GM11168 (cell line): ENCODE data around the gene KLHL11.

Experiments used
- in situ Hi-C: fragments of 300-500 bp; cut with MboI; formaldehyde crosslinking; loops from one replicate; pipeline ENCODE4 v1.12.0; 2022; ENCODE audit warnings: low sequenced_read_pairs; ENCODE audit not compliant: unreplicated experiment

Gene KLHL11

DNA sequence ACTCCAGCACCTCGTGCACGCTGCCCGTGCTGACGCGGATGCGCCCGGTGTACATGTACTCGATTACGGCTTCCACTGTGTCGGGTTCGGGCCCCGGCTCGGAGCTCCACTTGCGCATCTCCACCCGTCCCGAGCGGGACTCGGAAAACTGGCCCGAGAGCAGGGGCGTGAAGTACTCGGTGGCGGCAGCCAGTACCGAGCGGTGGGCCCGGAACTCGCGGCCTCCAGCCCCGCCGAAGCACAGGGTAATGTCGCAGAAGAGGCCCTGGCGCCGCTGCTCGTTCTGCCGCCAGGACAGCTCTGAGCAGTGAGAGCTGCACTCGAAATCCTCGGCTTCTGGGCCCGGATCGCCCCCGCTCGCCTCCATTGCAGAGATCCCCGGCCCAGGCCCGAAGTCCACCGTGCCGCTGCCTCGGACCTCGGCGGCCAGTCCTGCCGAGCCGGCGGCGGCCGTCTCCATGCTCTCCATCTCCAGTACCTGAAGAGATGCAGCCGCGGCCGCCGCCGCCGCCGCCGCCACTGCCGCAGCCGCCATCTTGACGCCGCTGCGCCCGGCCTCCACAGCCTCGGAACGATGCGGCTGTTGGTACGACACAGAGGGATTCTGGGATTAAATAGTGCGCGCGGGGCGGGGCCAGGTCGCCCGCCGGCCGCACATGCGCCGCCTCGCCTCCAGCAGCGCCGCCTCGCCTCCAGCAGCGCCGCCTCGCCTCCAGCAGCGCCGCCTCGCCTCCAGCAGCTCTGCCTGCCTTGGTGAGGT, at the start of gene KLHL11:
TSS of gene KLHL11 (minus strand) at position 588 of the 760 bp plus-strand sequence. CDS start at position 535, 53 bp downstream.
- in situ Hi-C loops, result no loop called here

- in situ Hi-C loops, result no loop called here
Measured at GRCh38 chr17:41915020-41915419, 49.8 kb upstream of the KLHL11 start.

- in situ Hi-C loops, result no loop called here
Measured at GRCh38 chr17:41914358-41914766, 49.1 kb upstream of the KLHL11 start.

DNA sequence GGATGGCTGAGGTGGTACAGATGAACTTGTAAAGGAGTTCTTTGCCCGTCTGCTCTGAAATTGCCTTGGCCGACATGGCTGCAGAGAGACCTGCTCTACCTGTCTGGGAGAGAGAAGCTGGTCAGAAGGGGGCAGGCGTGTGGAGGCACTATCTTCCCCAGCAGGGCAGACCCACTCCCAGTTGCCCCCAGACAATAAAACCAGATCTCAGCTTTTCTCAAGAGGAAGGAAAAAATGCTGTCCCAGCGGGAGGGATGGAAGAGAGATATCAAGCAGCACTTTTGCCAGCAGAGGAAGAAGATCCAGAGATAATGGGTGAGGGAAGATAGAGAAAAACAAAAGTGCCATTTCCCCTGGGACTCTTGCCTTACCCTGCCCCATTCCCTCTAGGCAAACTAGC, 48.6 kb upstream of the KLHL11 start:
- in situ Hi-C loops, result no loop called here

DNA sequence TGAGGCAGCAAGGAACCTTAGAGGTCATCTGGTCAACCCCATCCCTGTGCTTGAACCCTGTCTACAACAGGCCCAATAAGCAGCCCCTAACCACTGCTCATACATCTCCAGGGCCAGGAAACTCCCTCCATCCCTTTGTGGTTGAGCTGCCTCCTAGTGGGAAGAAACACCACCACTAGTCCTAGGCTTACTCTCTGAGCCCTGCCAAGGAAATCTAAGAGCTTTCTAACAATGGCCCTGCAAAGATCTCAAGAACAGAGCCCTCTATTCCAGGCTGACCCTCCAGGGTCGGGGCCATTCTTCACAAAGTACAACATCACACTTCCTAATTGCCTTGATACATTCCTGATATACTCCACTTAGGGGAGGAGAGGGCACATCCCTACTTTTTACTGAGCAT, 47.7 kb upstream of the KLHL11 start:
- in situ Hi-C loops, result no loop called here

GRCh38 chr17:41910701-41911391, 45.6 kb upstream of the KLHL11 start:
- in situ Hi-C loops, result no loop called here

DNA sequence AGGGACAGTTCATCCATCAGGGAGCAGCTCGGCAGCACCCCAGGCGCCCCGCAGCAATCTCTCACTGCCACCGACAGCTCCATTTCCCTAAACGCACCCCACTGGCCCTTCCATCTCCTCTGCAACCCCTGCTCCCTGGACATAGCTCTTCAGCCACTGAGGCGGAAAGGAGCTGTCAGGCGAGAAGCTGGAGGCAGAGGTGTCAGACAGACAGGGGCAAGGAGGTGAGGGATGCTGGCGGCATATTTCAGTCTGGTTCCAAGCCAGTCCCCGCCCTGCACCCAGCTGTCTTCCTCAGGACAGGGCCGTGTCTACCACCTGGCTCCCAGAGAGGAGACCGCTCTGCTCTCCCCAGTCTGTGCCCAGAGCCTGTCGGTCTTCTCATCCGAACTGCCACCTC, 43.9 kb upstream of the KLHL11 start:
- in situ Hi-C loops, result no loop called here

- in situ Hi-C loops, result no loop called here
Measured at GRCh38 chr17:41907633-41908539, 42.7 kb upstream of the KLHL11 start.

GRCh38 chr17:41907185-41907556, 41.9 kb upstream of the KLHL11 start:
- in situ Hi-C loops, result no loop called here

DNA sequence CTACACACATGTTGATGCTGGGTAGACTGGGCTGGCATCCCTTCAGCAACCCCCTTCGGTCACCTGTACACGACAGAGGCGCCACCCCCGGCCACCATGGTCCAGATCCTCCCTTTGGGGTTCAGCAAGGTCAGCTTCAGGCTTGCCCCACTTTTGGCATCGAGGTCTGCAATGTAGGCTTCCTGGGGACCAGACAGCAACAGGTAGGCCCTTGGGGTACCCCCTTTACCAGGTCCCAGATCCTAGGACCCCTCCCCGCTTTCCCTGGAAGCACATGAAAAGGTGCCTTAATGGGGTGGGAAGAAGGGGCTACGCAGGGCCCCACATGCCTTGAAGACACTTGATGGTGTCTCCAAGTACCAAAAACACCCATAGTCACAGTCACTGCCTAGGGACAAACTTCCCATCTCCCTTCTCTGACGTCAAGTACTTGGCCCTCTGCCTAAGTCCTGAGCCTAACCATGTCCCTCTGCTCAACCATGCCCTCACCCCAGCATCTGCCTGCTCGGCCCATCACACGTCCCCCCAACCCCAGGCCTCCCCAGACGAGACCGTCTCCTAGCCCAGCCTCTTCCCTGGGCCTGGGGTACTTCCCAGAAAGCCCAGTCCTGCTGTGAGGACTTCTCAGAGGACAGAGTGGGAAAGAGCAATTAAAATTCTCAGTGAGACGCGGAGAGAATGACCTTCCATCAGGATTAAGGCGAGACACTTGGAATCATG, 41.4 kb upstream of the KLHL11 start:
- in situ Hi-C loops, result no loop called here

DNA sequence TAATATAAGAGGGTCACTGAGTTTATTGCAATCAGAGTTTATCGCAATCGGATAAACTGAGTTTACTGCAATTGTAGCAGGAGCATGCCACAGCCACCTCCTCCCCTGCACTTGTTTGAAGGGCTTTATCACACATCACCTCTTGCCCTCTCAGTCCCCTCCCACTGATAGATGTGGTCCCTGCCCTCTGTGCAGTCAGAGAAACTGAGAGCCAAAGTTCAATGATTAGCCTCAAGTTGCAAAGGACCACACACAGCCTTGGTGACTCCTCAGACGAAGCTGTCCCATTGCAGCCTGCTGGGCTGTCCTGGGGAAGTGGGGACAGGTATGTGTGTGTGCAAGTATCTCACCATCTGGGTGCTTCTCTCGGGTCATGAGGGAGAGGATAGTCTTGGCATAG, 39.9 kb upstream of the KLHL11 start:
- in situ Hi-C loops, result no loop called here

DNA sequence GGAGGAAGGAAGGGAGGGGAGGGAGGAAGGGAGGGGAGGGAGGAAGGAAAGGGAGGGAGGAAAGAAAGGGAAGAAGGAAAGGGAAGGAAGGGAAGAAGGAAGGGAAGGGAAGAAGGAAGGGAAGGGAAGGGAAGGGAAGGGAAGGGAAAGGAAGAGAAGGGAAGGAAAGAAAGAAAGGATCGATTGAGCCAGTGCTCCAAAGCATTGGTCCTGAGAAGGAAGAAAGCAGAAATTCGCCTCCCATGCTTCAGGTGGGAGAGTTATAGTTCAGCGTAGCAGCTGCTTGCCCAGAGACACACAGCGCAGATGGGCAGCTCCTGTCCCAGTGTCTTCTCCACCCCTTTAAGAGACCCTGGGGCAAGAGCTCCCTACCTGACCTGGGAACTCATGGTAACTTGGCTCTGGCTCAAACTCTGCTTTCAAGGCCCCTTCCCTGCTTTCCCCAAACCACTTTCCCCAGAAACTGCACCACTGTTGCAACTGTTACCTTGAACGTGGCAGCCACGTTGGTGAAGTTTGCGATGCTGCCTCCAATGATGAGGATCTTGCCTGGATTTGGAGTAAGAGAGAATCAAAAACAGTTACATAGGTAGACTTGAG, 39.1 kb upstream of the KLHL11 start:
- in situ Hi-C loops, result no loop called here

- in situ Hi-C loops, result no loop called here
Measured at GRCh38 chr17:41901646-41902045, 36.4 kb upstream of the KLHL11 start.

- in situ Hi-C loops, result no loop called here
Measured at GRCh38 chr17:41896726-41897125, 31.5 kb upstream of the KLHL11 start.

- in situ Hi-C loops, result no loop called here
Measured at GRCh38 chr17:41895617-41896016, 30.4 kb upstream of the KLHL11 start.

DNA sequence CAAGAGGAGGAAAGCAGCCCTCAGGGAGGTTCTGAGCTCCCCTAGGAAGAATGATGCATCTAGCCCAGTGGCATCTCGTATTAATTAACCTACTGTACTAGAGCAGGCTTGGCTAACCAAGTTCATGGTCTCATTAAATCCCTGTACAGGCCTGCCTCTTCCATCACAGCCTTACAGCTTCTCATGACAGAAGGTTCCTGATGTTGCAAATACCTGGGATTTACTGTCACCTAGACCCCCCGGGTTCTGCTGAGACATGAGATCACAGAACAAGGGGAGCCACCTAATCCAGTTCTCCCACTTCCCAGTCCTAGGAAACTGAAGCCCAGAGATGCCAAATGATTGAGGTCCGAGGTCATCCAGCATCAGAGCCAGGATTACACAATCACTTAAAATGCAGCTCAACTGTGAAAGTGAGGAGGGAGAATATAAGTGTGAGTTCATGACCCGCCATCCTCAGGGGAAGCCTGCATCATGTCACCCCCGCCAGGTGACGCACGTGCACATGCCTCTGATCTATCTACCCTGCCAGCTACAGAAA, 29.6 kb upstream of the KLHL11 start:
- in situ Hi-C loops, result no loop called here

GRCh38 chr17:41893384-41893783, 28.2 kb upstream of the KLHL11 start:
- in situ Hi-C loops, result no loop called here

DNA sequence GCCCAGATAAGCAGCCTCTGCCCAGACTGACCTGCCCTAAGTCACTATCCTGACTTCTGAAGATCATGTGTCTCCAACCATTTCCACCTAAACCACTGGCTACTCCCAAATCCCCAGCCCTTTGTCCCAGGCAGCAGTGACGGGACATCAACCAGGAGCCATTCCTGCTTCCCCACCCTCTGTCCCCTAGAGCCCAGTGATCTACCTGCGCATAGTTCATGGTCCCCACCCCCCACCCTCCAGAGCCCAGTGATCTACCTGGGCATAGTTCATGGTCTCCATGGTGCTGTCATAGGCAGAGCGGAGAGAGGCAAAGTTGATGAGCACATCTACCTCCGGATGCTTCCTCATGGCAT, 26.8 kb upstream of the KLHL11 start:
- in situ Hi-C loops, result no loop called here

DNA sequence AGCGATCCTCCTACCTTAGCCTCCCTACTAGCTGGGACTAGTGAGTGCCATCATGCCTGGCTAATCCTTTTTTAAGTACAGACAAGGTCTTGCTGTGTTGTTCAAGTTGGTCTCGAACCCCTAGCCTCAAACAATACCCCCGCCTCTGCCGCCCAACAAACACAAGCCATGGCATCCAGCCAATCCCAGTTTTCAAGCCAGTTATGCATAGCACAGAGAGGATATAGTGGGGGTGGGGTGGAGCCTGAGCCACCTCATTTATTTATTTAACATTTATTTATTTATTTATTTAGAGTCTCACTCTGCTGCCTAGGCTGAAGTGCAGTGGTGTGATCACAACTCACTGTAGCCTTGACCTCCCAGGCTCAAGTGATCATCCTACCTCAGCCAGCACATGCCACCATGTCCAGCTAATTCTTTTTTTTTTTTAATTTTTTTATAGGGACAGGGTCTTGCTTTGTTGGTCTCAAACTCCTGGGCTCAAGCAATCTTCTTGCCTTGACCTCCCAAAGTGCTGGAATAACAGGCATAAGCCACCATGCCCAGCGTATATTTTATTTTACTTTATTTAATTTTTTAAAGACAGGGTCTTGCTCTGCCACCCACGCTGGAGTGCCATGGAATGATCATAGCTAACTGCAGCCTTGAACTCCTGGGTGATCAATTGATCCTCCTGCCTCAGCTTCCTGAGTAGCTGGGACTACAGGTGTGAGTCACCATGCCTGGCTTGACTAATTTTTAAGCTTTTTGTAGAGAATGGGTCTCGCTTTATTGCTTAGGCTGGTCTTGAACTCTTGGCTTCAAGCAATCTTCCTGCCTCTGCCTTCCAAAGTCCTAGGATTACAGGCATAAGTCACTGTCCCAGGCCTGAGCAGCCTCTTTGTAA, 26.2 kb upstream of the KLHL11 start:
- in situ Hi-C loops, result no loop called here
